ENCODE measurements around the gene ARHGAP23.

The ARHGAP23 gene

DNA sequence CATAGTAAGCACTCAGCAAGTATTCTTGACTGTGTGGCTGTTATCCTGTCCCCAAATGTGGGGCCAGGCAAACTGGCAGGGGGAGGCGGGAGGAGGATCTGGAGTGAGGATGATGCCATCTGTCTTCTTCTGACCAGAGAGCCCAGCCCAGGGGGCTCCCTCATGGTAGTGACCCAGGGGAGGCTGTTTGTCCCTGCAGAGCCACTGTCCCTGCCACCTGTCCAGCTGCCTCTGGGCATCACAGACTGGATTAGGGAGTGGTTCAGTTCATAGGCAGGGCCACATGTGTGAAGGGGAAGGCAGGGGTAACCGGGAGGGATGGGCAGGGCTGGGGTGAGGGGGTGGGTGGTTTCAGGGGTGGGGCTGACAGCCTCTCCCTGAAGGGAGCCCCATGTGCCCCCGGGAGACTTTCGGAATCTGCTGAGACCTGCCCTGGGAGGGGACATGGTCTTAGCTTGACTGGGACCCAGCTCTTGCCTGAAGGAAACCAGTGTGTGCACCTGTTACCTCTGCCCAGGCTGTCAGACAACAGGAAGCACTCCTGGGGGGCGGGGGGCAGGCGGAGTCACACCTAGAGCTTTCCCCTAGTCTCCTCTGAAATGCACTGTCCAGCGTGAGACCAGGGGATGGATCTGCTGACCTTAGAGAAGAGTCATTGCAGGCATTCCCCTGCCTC is 15.2 kb downstream of the ARHGAP23 start:
- DNase-seq (ENCODE audit: low spot score): no peak

DNA sequence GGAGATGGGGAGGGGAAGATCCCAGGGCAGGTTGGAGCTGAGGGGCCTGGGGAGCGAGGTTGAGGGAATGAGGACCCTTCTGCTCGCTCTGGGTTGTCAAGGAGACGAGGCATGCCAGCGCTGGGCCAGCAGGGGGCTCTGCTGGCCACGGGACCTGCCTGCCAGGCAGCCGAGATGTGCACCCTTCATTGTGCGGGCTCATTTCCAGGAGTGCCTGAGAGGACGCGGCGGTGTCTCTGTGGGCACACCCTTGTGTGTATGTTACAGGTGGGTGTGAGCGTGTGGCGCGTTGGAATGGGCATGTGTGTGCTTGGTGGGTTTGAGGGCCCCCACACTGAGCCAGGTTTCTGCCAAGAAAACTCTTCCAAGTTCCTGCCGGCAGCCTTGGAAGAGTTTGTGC is 15.9 kb downstream of the ARHGAP23 start:
- DNase-seq (ENCODE audit: low spot score): peak; percentile 80

DNA sequence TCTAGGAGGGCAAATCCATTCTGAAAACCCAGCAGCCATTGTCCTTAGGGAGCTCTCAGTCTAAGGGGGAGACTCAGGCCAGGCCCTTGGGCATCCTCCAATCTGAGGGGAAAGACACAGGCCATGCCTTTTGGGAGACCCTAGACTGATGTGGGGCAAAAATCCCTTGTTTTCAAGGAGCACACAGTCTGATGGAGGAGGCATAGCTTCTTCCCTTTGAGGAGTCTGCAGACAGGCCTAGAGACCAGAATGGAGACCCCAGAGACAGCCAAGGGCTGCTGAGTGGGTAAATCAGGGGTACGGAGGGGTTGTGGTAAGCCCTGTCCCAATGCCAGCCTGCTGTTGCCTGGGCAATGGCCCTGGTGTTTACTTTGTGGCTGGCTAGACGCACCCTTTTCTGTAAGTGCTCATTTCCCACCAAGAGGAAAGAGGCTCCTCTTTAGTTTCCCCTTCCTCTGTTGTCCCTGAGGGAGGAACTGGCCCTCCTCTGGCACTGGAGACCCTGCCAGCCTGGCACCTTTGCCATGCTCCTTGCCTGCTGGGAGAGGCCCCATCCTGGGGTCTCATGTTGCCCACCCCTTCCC is 19.3 kb downstream of the ARHGAP23 start:
- no peak for DNase-seq (ENCODE audit: low spot score)

DNA sequence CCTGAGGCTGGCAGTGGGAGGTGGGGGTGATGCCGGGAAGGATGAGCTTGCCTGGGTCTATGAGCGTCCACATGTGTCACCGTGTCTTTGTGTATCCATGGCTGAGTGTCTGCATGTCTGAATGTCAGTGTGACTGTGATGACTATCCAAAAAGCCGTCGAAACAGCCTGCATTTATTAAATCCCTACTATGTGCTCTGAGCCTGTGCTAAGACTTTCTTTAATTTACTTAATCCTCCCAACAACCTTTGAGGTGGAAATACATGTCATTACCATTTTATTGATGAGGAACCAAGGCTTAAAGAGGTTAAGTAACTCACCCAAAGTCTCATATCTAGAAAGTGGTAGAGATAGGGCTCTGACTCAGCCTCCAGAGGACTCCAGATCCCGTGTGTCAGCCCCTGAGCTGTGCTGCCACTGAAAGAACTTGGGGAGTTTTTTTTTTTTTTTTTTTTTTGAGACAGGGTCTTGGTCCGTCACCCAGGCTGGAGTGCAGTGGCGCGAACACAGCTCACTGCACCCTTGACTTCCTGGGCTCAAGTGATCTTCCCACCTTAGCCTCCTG is 20.0 kb downstream of the ARHGAP23 start:
- no peak for DNase-seq (ENCODE audit: low spot score)

DNA sequence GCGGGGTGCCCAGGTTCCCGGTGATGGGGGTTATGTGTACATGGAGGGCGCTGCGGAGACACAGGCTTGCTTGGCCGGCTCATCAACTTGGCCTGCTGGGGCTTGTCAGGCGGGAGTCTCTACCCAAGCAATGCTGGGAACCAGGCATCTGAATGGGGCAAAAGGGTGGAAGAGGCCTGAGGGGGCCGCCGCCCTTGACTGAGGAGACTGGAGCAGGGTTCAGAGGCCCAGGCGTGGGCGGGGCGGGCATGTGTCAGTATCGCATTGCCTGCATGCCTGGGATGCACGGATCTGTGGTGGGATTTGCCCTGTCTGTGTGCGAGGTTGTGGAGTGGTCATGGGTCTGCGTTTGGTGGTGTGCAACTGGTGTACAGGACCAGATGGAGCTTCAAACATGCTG is 21.1 kb downstream of the ARHGAP23 start:
- no peak for DNase-seq (ENCODE audit: low spot score)

DNA sequence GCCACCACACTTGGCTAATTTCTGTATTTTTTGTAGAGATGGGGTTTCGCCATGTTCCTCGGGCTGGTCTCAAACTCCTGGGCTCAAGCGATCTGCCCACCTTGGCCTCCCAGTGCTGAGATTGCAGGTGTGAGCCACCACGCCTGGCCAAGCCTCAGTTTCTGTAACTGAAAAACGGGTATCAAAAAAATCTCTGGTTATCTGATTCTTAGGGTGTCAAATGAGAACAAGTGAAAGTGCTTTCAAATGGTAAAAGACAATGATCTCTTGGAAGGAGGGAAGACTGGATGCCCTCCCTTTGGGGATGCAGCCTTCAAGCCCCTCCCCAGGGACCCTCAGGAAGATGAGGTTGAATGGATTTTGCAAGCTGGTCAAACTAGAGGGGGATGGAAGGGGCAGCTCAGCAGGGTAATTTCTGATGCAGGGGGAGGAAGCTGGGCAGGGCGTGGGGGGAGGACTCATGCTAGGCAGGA is 22.3 kb downstream of the ARHGAP23 start:
- no peak for DNase-seq (ENCODE audit: low spot score)

DNA sequence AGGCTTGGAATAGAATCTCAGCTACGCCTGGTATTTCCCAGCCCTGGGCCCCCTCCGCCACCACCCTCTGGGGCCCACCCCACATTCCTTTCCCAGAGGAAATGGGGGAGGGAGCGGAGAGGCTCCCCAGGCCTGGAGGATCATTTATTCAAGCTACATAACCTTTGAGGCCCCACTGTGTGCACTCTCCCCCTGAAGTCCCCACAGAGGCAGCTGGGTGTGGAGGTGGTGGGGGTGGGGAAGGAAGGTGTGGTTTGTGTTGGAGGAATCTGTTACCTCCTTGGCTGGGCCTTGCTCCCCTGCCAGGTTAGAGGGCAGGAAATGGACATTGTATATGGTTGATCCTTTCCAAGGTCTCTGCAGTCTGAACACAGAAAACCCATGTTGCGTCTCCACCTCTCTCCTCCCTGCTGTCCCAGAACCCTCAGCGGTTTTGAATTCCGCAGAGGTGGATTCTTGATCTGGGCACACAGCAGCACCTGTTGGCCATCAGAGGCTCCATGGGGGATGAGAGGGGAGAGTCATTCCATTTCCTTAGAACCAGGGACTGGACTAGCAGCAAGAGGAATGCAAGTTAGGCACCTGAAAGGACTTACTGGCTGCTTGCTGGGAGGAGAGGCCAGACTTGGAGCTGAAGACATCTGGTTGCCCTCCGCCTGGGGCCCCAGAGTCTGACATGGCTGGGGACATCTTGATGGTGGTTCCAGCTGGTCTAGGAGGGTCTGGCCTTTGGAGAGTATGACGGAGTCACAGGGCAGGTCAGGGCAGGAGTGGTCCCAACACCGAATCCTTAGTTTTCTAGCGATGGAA is 23.0 kb downstream of the ARHGAP23 start:
- DNase-seq (ENCODE audit: low spot score): no peak

DNA sequence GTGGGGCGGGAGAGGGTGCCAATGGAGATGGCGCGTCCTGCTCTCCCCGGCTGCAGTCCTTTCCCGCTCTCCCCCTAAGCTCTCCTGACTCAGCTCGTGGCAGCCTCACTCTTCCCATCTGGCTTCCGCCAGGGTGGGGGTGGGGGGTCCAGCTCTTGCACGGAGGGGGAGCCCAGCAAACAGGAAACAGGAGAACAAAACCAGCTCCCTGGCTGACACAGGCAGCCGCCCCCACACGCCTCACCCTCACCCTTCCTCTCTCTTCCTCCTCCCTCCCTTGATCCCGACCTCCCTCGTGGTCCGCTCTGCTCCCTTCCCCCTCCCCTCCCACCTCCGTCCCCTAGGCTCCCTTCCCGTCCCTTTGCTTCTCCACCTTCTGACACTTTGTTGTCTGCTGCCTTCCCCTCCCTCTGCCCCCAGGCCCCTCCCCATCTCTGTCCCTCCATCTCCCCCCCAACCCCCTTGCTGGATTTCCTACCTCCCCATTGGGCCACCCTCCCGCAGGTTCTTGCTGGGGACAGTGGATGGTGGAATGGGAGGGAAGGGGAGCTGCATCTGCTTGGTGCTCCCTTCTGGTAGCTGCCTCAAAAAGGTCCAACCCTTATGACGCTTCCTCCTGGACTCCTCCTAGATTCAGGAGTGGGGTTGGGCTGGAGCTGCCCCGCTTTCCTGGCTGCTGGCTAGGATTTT is 23.7 kb downstream of the ARHGAP23 start:
- no peak for DNase-seq (ENCODE audit: low spot score)

DNA sequence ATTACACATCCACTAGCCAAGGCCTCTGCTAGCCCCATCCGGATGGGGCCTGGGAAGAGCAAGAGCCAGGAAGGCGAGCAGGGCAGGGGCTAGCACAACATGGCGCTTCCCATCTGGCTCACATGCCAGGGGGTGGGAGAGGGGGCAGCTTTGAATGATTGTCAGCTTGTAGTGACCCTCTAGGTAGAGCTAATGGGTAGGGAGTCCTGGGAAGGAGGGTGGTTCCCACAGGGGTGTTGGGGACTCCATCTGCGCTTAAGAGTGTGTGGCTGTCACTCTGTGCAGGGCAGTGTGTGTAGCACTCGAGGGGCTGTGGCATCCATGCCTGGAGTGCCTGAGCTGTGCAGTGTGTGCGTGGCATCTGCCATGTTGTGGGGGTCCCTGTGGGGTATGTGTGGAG is 24.5 kb downstream of the ARHGAP23 start:
- DNase-seq (ENCODE audit: low spot score): no peak

DNA sequence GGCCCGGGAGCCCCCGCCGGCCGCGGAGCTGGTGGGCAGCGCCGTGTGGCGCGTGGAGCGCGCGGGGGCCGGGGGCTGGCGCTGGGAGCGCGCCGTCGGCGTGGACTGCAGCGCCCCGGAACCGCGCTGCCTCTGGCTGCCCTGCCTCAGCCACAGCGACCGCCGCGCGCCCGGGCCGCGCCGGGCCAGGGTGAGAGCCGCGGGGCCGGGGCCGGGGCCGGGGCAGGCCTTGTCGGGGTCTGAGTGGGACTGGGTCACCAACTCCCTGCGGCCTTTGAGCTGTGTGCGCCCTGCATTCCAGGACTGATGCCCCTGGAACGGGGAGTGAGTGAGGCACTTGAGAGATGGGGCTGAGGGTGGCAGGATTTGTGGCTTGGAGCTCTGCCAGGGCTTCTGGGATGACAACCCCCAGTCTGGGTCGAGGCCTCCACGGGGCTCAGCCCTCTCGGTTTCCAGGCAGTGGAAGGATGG is 25.7 kb downstream of the ARHGAP23 start:
- no peak for DNase-seq (ENCODE audit: low spot score)

DNA sequence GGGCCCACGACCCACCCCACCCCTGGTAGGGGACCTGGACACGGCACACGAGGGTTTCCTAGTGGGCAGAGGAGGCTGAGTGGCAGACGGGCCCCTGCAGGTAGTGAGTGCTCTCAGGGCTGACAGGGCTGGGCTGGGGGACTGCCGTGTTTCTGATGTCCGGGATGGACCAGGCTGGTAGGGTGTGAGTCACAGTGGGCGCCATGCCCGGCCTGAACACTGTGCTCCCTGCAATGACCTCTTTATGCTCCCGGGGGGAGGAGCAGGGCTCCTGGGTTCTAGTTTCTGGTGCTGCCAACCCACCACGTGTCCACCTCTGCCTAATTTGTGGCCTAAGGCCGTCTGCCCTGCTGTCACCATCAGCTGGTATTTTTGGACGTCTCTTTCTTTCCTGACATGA is 26.3 kb downstream of the ARHGAP23 start:
- peak; percentile 96 for DNase-seq (ENCODE audit: low spot score)

DNA sequence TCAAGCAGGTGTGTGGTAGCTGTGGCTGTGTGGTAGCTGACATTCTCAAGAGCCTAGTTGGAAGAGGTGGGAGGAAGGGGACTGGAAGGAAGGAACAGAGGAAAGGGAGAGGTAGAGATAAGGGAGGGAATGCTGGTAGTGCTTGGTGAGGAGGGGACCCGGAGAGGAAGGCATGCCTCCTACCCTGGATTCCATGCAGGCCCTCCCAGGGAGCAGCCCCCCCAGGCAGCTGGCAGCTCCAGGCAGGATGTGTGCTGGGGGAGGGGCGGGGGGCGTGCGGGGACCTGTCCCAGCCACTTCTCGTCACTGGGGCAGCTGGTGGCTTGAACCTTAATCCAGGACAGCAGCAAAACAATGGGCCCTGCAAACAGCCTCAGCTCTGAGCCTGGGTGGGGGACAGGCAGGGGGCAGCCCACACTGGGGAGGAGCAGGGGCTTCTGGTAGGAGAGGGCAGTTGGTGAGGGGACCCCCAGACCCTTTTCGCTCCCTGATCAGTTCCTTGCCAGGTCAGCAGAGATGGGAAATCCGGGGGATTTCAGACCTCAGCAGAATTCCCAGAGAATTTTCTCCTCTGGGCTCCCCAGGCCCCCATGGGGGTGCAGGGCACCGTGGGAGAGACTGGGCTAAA is 27.1 kb downstream of the ARHGAP23 start:
- no peak for DNase-seq (ENCODE audit: low spot score)

DNA sequence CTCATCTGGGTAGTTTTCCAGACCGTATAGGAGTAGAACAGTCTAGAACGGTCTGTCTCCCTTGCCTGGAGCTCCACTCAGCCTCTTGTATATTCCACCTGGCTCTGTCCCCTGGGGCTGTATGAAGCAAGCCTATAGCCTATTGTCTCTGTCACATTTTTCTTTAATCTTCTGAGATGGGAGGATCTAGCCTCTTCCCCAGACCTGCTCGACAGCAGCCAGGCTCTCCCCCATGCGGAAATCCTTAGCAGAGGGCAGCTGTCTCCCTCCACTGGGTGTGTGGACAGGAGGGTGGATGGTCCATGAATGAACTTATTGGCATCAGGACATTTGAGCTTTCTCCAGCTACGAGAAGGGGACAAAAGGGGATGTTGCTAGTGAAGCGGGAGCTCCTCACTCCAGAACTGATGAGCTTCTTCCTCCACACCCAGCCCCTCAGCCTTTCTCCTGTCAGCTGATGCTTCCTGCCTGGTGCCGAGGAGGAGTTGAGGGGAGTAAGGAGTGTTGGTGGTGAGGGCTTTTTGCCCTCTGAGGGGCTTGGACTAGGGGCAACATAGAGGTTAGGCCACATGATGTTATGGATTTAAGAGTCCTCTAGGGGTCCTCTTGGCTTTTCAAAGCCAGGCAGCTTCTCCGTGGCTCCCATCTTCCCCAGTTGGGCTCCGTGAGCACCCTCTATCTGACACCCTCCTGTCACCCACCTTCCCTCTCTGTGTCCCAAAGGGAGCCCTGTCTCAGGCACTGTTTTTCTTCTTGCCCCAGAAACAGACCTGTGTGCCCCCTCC is 28.0 kb downstream of the ARHGAP23 start:
- DNase-seq (ENCODE audit: low spot score): no peak

DNA sequence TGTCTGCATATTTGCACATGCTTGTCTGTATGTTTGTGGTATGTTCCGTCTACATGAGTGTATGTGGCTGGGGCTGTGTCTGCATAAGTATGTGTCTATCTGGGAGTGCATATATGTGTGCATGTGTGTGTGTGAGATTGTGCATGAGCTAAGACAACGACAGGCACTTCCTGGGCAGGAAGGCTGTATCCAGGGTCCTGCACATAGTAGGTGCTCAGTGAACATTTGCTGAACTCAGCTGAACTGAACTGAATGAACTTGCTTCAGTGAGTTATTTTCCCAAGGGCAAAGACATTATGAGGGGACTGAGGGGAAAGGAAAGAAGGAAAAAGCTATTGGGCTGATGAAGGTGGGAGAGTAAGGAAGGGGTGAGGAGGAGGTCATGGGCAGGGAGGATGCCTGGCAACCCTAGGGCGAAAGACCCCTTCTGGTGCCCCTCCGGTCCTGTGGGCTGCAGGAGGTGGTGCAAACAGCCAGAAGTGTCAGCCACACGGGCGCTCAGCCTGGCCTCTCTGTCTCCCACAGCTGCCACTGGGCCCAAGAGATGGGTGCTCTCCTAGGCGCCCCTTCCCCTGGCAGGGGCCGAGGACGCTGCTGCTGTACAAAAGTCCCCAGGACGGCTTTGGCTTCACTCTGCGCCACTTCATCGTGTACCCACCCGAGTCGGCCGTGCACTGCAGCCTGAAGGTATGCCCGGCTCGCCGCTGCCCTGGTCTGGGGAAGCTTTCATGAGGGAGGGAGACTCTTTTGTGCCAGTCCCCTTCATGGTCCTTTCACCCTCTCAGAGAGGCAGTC is 29.5 kb downstream of the ARHGAP23 start:
- no peak for DNase-seq (ENCODE audit: low spot score)

DNA sequence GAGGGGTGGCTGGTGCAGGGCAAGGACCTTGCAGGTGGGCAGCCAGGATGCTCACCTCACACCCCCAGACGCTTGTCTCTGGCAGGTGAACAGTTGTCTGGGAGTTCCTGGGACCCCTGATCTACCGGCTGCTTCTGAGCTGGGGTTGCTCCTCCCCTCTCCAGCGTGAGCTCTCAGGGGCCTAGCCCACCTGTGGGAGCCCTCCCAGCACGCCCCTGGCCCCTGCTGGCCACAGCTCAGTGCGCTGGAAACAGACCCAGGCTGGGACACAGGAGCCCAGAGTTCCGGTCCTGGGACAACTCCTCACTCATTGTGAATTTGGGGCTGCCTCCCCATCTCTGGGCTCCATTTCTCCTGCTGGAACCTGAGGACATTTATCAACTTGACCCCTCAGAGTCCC is 30.3 kb downstream of the ARHGAP23 start:
- DNase-seq (ENCODE audit: low spot score): no peak

DNA sequence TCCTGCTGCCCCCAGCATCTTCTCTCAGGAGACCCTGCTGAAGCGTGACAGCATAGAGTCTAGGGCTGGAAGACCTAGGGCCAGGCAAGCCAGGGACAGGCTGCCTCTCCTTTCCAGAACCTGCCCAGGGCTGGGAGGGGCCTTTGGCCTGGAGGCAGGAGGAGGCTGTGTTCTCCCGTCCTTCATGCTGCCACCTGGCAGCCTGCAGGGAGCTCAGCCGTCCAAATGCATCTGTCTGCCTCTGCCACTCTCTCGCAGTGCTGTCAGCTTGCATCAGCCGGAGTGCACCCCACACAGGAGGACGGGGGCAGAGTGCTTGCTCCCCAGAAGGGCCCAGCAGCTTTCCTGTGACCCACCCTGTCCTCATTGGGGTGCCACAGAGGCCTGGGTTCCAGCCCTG is 31.3 kb downstream of the ARHGAP23 start:
- DNase-seq (ENCODE audit: low spot score): no peak

DNA sequence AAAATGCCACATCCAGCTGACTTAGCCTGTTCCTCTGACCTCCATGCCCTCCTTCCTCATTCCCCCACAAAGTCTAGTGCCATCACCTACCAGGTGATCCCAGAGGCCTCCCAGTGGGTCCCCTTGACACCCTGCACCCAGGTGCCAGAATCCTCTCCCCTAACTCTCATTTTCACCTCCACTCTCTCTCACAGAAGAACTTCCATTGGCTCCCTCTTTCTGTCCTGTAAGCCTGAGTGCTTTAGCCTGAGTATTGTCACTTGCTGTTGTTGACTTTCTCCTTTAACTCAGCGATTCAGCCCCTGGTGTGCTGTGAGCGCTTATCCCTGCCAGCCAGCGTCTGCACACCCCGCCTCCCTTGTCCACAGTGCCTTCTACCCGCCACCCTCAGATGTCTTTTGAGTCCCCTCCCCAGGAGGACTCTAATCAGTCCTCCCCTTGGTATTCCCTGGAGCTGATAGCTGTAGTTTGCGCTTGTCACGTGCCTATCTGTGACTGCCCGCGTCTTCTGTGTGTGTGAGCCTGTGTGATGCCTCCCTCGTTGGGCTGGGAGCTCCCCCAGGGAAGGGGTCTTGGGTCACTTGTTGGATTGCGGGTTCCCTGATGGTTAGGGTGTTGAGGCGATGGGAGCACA is 31.9 kb downstream of the ARHGAP23 start:
- no peak for DNase-seq (ENCODE audit: low spot score)

DNA sequence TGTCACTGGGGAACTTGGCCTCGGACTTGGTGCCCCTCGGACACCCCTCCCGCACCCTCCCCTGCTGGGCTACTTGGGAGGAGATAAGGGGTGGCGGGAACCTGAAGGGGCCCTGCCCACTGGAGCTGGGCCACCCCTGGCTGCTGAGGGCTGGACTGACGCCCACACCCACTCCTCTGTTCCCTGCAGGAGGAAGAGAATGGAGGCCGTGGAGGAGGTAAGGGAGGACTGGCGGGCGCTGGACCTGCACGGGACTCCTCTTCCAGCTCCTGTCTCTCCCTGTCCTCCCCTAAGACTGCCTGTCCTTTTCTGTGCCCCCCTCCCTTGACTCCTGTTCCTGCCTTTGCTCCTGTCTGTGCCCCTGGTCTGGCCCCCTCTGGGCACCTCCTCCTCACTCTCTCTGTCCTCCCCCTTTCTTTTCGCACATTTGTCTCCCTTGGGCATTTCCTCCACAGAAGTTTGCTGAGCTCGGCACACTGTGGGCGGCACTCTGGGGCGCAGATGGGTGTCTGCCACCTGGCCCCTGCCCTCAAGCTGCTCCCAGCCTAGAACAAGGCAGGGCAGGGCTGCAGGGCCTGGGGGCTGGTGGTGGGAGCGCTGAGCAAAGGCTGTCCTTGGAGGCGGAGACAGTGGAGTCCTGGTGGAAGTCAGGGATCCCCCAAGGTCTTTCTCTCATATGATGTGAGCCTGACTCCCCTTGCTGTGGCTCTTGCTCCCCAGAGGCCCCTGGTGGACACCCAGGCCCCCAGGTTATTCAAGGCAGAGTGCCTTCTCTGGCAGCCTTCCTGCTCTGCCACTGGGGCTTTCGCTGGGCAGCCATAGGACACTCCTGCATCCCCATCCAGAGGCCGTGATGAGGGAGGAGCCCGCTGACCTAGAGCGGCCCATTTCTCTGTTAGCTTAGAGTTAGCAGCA is 32.7 kb downstream of the ARHGAP23 start:
- no peak for DNase-seq (ENCODE audit: low spot score)
